Activated CD8-positive, alpha-beta memory T cell treated with anti-CD3 and anti-CD28 coated beads, Interleukin-2, amount 50 U/mL, for 4 hours (primary cell): ENCODE measurements around the gene KIAA2012.
"Not testable (repeated sequence)": the region's sequence is repeated elsewhere in the genome, so short reads cannot be mapped to it uniquely, and the experiment has no call there.

Experiments used
- DNase-seq: peaks from one replicate; pipeline ENCODE4 v3.0.0-alpha.2; 2020

Gene KIAA2012

GRCh38 chr2:202204855-202205254, 131.8 kb downstream of the KIAA2012 start:
- no peak for DNase-seq

GRCh38 chr2:202208526-202208925, 135.5 kb downstream of the KIAA2012 start:
- no peak for DNase-seq

GRCh38 chr2:202215179-202215578, 142.1 kb downstream of the KIAA2012 start:
- DNase-seq: no peak

GRCh38 chr2:202221873-202222272, 148.8 kb downstream of the KIAA2012 start:
- no peak for DNase-seq

- no peak for DNase-seq
Measured at GRCh38 chr2:202237787-202238233, 164.8 kb downstream of the KIAA2012 start.

- DNase-seq: peak; percentile 92
Measured at GRCh38 chr2:202238234-202239197, 165.5 kb downstream of the KIAA2012 start, which contains the start of gene SUMO1. TSS of gene SUMO1 (minus strand) at chr2:202238597. CDS start at chr2:202238451, 146 bp downstream.

- not testable (repeated sequence) for DNase-seq
Measured at GRCh38 chr2:202247710-202248109, 174.7 kb downstream of the KIAA2012 start.

- DNase-seq: no peak
Measured at GRCh38 chr2:202249521-202250253, 176.6 kb downstream of the KIAA2012 start.

- DNase-seq: no peak
Measured at GRCh38 chr2:202251494-202251893, 178.4 kb downstream of the KIAA2012 start.
